Activated gamma-delta T cell (primary cell): Measurements from ENCODE around the gene FAU.
"Not testable (repeated sequence)": the region's sequence is repeated elsewhere in the genome, so short reads cannot be mapped to it uniquely, and the experiment has no call there.

Experiments
- DNase-seq: peaks from one replicate; lab custom pipeline; 2025; lab: John Stamatoyannopoulos, UW
- total RNA-seq, 2 donors: gene quantifications; one replicate each; lab custom pipeline; 2026; lab: John Stamatoyannopoulos, UW

Gene FAU
- total RNA-seq, result 178 to 220 reads per million in 2 donors

GRCh38 chr11:65121865-65122696 lies at the start of gene FAU, which contains the start of gene MRPL49:
Gene FAU (minus strand): TSS chr11:65122134. CDS start chr11:65121813, 321 bp downstream.
Gene MRPL49 (plus strand): TSS chr11:65122321. CDS start chr11:65122347, 26 bp downstream.
- peak; percentile 95 for DNase-seq

GRCh38 chr11:65170058-65170534 lies 48.2 kb upstream of the FAU start, which contains the start of gene SPDYC:
Gene SPDYC (plus strand): TSS chr11:65170233. CDS start chr11:65171358, 1,125 bp downstream.
- no peak for DNase-seq

- DNase-seq, result no peak
Measured at GRCh38 chr11:65169164-65169641, 47.3 kb upstream of the FAU start.

GRCh38 chr11:65167656-65168055 lies 45.7 kb upstream of the FAU start:
- no peak for DNase-seq

- DNase-seq, result no peak
Measured at GRCh38 chr11:65166893-65167292, 45.0 kb upstream of the FAU start.

GRCh38 chr11:65165410-65166317 lies 43.7 kb upstream of the FAU start:
- DNase-seq, result no peak

- no peak for DNase-seq
Measured at GRCh38 chr11:65163684-65164083, 41.8 kb upstream of the FAU start.

GRCh38 chr11:65160643-65161042 lies 38.7 kb upstream of the FAU start:
- no peak for DNase-seq

- DNase-seq, result no peak
Measured at GRCh38 chr11:65159012-65159411, 37.1 kb upstream of the FAU start.

- no peak for DNase-seq
Measured at GRCh38 chr11:65157336-65157735, 35.4 kb upstream of the FAU start.

- no peak for DNase-seq
Measured at GRCh38 chr11:65156926-65157325, 35.0 kb upstream of the FAU start.

- no peak for DNase-seq
Measured at GRCh38 chr11:65156256-65156655, 34.3 kb upstream of the FAU start.

GRCh38 chr11:65152122-65152521 lies 30.2 kb upstream of the FAU start:
- DNase-seq, result no peak

GRCh38 chr11:65151331-65151899 lies 29.5 kb upstream of the FAU start:
- DNase-seq, result no peak

GRCh38 chr11:65150509-65151299 lies 28.8 kb upstream of the FAU start:
- DNase-seq, result no peak

GRCh38 chr11:65150131-65150508 lies 28.2 kb upstream of the FAU start:
- DNase-seq, result not testable (repeated sequence)

GRCh38 chr11:65148657-65149056 lies 26.7 kb upstream of the FAU start:
- DNase-seq, result no peak

- no peak for DNase-seq
Measured at GRCh38 chr11:65147352-65148075, 25.6 kb upstream of the FAU start.

GRCh38 chr11:65141896-65142494 lies 20.1 kb upstream of the FAU start:
- DNase-seq, result no peak

- no peak for DNase-seq
Measured at GRCh38 chr11:65136515-65137096, 14.7 kb upstream of the FAU start.
